HG03354 (cell line): ENCODE measurements around the gene FAM131C.
"Not testable (repeated sequence)": the region's sequence is repeated elsewhere in the genome, so short reads cannot be mapped to it uniquely, and the experiment has no call there.

ENCODE experiments used
- ATAC-seq: cut with Tn5 transposase; IDR thresholded peaks from one replicate; pipeline ENCODE4 v1.9.1; 2021; ENCODE audit warnings: mild to moderate bottlenecking; ENCODE audit not compliant: unreplicated experiment, poor library complexity, severe bottlenecking

The FAM131C gene

DNA sequence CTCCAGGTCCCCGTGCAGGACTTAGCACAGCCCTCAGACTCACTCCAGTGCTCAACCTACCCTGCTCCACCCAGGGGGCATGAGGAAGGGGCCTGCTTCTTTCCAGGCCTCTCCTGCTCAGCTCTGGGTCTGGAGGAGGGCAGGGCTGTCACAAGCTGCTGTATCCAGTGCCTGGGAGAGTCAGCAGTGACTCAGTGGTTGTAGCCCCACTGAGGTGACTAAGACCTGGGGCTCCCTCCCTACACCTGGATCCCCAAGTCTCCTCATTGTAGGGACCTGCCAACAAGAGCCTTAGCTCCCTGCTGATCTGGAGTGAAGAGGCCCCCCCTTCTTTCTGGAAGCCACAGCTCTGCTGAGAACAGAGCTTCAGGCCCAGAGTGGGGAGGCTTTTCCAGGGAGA, 36.1 kb upstream of the FAM131C start:
- no peak for ATAC-seq

DNA sequence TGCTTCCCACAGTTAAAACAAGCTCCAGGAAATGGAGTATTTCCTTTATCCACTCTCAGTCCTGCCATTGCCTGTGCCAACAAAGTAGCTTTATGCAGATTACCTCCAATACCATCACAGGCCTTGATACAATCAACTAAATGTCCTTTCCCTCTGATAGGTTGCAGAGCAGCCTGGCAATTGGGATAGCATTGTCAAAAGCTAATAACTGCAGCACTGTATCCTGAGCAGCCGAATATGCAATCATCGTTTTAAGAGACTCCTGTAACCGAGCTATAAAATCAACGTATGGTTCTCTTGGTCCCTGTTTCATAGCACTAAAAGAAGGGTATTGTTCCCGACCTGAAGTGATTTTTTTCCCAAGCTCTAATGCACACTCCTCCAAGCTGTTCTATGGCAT, 33.6 kb upstream of the FAM131C start:
- not testable (repeated sequence) for ATAC-seq

DNA sequence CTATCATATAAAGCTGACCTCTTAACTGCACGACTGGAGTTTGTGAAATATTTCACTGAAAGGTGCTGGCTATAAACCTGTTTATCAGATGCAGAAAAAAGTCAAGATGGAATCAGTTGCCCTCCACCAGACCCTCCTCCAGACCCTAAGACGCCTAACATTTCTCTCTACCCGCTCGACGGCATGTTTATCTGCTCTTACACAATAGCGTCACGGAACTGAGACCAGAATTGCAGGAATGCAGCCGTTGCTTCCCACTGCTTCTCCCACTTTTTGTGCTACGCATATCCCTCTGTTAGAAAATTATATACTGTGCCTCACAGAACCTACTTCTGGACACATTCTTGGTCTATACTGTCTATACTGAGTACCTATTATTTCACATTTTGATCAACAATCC, 28.2 kb upstream of the FAM131C start:
- no peak for ATAC-seq

GRCh38 chr1:16099412-16099811, 26.0 kb upstream of the FAM131C start:
- ATAC-seq, result no peak

DNA sequence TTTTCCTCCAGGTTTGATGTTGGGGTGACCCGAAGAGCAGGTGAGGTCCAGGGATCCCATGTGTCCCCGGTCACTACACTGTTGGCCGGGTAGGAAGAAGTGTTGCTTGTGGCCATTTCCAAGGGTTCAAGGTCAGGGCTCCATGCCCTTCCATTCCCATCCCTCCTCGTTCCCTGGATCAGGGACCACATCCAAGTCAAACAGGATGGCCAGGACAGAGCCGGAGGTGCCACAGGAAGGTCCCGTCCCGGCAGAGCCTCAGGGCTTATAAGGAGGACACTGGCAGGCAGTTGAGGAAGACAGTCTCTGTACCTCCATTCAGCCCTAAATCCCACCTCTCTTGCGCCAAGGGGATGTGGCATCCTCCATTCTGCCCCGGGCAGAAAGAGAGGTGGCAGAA, 22.0 kb upstream of the FAM131C start:
- no peak for ATAC-seq

DNA sequence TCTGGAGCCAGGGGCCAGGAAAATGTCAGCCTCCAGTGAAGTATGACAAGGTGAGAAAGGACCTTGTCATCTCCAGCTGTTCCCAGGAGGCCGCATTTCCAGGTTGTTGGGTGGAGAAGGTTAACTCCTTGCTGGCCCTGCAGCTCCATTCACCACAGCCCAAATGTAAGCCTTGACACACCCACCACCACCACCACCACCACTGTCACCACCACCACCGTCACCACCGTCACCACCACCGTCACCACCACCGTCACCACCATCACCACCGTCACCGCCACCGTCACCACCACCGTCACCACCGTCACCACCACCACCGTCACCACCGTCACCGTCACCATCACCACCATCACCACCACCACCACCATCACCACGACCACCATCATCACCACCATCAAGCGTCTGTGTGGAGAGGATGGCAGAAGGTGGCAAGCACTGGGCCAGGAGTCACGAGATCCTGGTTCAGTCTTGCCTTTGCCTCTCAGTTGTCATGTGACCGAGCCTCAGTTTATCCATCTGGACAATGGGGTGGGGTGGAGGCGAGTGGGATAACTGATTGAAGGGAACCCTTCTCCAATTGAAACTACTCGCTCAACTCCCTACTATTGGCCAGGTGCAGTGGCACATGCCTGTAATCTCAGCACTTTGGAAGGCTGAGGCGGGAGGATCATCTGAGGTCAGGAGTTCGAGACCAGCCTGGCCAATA, 21.2 kb upstream of the FAM131C start:
- no peak for ATAC-seq

DNA sequence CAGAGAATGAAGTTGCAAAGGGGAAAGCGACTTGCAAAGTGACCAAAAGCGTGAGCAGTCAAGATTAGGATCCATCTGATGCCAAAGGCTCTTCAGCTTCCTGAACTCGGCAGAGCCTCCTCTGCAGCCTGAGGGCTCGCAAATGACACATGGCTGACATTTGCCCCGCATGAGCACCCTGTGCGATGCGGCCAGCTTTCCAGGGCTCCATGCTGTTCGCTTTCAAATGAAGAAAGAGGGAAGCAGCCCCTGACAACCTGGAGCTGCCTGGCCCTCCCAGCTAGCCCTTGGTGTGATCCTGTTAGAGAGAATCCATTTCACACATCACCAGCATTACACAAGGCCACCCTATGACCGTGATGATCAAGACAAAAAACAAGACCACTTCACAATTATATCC, 20.2 kb upstream of the FAM131C start:
- ATAC-seq, result no peak

GRCh38 chr1:16092923-16093511, 19.6 kb upstream of the FAM131C start:
- ATAC-seq, result no peak

- ATAC-seq, result no peak
Observed at GRCh38 chr1:16092097-16092922, 18.9 kb upstream of the FAM131C start.

- ATAC-seq, result no peak
Observed at GRCh38 chr1:16091296-16091695, 17.8 kb upstream of the FAM131C start.

GRCh38 chr1:16090076-16090826, 16.8 kb upstream of the FAM131C start:
- no peak for ATAC-seq

DNA sequence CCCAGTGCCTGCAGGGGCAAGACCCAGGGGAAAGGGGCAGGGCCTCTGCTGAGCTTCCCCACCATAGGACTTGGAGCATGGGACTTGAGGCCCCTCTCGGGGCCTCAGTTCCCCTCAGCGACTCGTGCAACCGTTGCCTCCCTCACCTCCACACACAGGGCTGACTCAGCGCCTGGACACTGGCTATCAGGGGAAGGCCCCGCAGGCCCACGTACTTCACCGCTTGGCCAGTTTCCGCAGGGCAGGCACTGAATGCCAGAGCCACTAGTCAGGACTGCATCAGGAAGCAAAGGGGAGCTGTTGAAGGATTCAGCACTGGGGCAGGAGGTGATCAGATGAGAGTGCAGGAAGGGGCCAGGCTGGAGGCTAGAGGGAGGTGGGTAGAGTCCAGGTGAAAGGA, 15.5 kb upstream of the FAM131C start:
- no peak for ATAC-seq

GRCh38 chr1:16088351-16088911, 15.0 kb upstream of the FAM131C start:
- no peak for ATAC-seq

DNA sequence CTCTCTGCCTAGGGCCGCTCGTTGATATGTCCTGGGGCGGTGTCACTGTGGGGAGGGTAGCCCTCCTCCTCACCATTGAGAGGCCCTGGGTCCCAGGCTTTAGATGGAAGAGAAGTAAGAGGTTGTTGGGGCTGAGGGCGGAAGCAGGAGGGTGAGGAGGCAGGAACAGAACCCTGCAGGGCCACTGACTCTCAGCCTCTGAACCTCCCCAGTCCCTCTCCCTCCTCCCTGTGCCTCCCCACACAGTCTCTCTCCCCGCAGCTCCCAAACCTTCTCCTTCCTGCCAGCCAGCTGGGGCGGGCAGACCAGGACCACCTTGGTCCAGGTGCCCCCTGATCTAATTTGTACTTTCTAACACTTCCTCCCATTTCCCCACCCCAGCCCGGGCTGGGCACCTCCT, 14.3 kb upstream of the FAM131C start:
- ATAC-seq, result no peak

GRCh38 chr1:16085522-16085921, 12.1 kb upstream of the FAM131C start:
- ATAC-seq, result no peak

GRCh38 chr1:16083486-16083885, 10.0 kb upstream of the FAM131C start:
- no peak for ATAC-seq

DNA sequence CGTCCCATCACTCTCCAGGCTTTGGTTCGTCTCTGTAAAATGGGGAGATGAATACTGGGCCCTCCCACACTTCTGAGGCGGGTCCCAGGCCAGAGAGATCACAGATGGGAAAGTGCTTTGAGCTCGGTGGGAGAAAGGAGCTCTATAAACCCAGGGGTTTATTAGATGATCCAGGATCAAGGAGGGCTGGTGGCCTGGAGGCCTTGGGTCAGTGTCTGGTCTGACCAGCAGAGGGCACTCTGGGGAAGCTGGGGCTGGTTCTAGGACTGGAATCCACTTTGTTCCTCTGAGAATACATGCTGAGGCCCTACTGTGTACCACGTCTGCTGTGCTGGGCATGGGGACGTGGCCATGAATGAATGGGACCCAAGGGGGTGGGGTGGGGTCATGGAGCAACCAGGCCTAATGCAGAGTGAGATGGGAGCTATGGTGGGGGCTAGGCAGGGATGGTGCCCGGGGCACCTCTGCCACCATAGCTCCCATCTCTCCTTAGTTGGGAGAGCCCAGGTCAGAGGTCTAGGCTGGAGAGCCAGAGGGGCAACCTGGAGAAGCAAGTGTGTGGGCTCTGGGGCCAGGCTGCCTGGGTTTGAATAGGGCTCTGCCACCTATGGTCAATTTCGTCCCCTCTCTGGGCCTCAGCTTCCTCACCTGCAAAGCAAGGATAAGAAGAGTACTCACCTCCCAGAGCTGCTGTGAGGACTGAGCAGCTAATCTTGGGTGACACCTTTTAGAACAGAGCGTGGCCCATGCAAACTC, 9.0 kb upstream of the FAM131C start:
- no peak for ATAC-seq

DNA sequence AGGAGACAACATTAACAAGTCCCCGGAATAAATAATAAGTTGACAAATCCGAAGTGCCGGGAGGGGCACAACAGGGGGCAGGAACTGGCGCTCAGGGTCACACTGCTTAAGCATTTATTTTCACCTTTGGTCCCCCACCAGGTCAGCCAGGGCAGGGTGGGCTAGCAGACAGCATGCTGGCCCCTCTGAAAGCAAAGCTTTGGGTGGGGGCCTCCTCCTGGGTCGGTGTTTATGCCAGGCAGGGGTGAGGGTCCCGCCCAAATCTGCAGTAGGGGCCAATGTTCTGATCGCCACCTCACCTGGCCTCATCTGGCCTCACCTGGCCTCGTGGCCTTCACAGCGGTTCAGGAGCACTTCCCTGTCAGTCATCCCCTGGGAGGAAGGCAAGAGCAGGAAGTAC, 8.2 kb upstream of the FAM131C start:
- no peak for ATAC-seq

- no peak for ATAC-seq
Observed at GRCh38 chr1:16080422-16081150, 7.1 kb upstream of the FAM131C start.
